ENCODE data around the gene LTBP2.

DNA sequence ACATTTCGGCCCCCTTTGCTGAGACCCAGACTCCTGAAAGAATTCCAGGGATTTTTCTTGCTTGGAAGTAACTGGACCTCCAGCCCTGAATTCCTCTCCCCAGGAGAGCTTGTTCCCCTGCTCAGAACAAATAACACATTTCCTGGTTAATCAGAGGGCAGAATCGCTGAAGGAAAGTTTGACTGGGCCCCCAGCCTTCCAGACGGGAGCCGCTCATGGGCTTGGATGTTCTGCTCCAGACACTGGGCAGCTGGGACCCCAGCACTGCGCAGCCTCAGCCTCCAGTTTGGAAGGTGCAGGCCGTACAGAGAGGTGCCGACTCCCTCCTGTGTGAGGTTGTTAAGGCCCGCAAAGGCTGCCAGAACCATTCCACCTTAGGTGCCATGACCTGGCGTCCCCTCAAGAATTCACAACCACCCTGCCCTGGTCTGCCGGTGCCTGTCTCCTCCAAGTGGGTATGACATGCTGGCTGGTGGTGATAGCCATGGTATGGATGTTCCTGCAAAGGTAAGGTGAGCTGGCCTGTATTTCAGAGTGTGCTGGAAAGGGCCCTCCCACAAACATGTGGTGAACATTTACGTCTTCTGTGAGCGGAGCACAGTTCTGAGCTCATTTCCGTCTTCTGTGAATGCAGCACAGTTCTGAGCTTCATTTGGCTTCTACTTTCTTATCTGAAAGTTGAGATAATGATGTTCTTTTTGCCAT, 5.1 kb upstream of the LTBP2 start:
- TF ChIP-seq POLR2AphosphoS5 (IDR thresholded peaks at IDR 0.05; ENCODE audit: low read depth, low read length) = no peak
- no peak for TF ChIP-seq POLR2A (IDR thresholded peaks at IDR 0.05; ENCODE audit: low read depth, low read length)
- no peak for TF ChIP-seq TAF1 (IDR thresholded peaks at IDR 0.05; ENCODE audit: borderline replicate concordance, low read depth, low read length)

Measured in GM12892 (cell line).